Activated T-cell treated with anti-CD3 and anti-CD28 coated beads, Interleukin-2, amount 50 U/mL, for 48 hours (primary cell): ENCODE measurements around the gene CAMK2A.

ENCODE experiments used
- DNase-seq, 2 experiments: peaks; one replicate each; pipeline ENCODE4 v3.0.0-alpha.2; 2020

Gene CAMK2A

DNA sequence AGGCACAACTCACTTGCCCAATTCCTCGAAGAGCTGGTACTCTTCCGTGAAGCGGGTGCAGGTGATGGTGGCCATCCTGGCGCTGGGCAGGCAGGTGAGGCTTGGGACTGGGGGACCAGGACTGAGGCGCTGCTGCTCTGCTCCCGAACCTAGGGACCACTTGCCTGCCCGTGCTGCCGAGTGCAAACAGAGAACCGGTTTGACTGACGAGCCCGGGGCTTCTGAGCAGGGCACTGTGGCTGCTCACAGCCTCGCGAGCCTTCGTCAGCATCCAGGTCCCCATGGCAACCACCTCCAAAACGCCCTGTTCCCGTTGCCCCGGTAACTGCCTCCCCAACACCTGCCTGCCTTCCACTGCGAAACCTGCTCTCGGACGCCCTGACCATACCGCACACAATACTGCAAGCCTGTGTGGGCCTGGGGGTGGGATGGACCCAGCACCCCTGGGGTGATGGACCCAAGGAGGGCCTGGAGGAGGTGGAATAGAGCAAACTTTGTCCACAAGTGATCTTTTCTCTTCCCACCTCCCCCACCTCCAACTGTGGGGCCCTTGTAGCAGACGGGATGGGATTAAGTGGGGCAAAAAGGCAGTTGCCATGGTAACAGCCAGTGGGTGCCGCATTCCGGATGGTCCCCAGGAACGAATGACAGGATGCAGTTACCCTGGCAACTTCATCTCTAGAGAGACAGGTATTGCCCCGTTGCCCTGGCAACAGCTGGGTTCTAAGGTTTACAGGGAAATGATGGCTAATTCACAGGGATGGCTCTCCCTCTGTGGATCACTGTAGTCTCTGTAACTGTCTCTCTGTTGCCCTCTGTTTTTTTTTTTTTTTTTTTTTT lies at the start of gene CAMK2A:
CAMK2A (minus strand) TSS at position 223 of the 840 bp plus-strand sequence; CDS start at position 75, 148 bp downstream.
- no peak for DNase-seq

GRCh38 chr5:150339165-150339564 lies 49.6 kb upstream of the CAMK2A start:
- DNase-seq = no peak

DNA sequence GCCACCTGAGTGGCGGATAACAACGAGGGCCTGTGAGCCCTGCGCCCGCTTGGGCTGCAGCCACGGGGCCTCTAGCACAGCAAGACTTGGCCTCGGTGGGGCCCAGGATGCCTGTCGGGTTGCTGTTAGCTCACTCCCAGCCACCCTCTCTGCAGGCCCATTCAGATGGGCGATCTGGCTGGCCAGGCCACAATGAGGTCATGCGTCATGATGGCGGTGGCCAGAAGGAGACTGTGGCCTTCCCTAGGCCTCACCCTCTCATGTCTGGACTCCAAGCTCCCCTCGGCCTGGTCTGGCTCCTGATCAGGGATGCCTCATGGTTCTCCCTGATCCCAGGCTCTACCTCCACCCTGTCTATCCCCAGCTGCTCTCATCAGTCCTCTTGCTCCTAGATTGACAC lies 49.0 kb upstream of the CAMK2A start:
- no peak for DNase-seq

GRCh38 chr5:150335778-150336177 lies 46.2 kb upstream of the CAMK2A start:
- no peak for DNase-seq

DNA sequence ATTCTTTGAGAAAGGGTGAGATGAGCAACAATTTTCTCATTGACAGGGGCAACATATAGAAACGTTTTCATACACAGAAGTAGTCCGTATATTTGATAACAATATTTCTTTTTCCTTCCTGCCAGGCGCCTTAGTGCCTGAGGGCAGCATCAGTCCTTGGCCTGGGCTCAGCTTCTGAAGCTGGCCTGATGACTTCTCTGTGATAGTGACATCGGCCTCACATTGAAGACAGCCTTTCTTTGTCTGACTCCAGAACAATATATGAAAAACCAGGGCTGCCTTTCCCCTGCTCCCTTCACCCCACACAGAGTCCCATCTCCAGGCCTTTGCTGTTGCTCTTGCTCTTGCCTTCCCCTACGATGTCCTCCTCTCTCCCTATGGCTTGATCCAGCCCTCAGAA lies 43.8 kb upstream of the CAMK2A start:
- no peak for DNase-seq

GRCh38 chr5:150329881-150330876 lies 40.6 kb upstream of the CAMK2A start:
- no peak for DNase-seq

DNA sequence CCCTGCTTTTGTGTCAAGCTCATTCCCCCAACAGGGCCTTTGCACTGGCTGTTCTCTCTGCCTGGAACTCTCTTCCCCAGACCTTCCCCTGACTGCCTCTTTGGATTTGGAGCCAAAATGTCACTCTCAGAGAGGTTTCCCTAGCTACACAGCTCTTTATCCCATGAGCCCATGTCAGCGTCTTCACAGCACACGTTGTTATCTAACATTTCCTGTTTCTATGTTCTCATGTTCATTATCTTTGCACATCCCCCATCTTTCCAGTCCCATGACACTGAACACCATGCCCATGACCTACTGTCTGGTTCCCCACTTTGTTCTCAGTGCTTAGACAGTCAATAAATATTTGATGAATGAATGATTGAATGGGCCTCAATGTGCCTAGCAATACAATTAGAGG lies 39.5 kb upstream of the CAMK2A start:
- DNase-seq = no peak

DNA sequence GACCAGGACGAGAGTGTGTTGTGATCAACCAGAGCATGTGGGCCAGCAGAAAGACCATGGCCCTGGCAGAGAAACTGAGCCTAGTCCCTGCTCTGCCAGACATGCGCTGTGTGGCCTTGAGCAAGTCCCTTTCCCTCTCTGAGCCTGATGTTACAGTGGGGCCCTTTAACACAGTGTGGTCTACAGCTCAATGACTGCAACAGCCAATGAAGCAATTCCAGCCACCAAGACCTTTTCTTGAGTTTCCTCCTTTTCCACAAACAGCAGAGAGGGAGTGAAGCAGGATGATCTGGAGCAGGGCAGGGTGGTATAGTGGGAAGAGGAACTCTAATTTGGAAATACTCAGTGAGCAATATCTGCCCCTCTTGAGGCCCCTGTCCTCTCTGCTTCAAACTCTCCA lies 38.9 kb upstream of the CAMK2A start:
- DNase-seq = no peak

DNA sequence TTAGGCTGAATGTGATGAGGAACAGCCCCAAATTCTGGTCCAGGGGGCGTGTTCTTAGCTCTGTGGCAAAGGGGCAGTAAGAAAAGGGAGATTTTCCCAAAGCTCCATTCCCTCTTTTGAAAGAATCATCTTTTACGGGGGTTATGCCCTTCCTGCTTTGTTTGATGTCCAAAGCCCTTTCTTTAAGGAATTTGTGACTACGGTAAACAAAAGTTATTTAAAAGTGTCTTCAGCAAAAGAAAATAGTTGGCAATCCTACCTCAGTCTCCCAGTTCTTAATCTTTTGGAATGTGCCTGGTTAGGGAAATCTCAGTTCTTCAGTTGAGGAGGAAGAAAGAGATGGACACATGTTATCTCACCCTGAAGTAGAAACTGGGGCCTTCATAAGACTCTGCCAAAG lies 37.6 kb upstream of the CAMK2A start:
- DNase-seq = no peak

- DNase-seq = no peak
Measured at GRCh38 chr5:150326707-150327106, 37.1 kb upstream of the CAMK2A start.

DNA sequence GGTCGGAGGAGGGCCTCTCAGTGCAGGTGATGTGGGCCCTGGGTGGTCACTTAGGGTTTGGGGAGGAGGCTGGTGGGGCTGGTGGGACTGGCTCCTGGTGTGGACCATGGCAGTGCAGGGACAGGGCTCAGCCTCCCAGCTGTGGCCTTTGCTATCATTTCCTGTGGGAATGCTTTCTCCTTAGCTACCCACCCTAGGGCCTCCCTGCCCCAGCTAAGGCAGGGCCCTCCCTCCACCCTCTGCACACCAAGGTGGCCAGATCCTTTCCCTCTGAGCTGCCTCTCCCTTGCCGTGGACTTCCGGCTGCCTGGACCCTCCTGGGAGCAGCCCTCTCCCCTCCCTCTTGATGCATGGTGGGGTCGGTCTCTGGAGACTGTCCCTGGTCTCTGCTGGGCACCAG lies 35.9 kb upstream of the CAMK2A start:
- DNase-seq = no peak

DNA sequence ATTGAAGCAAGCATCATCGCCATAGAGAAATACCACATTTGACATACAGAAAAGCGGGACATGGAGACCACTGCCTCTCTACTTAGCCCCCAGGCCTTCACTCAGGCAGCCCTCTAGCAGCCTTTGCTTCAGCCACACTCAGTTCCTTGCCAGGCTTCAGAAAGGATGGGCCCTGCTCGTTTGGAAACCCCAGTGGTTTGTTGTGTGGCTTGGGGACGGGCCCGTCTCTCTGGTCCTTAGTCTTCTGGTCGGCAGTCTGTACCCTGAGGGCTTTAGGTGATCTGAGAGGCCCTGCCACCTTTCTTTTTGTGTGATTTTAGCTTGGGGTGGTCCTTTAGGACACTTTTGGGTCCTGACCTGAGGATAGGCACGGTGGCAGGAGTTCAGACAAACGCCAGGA lies 34.2 kb upstream of the CAMK2A start:
- DNase-seq = no peak

DNA sequence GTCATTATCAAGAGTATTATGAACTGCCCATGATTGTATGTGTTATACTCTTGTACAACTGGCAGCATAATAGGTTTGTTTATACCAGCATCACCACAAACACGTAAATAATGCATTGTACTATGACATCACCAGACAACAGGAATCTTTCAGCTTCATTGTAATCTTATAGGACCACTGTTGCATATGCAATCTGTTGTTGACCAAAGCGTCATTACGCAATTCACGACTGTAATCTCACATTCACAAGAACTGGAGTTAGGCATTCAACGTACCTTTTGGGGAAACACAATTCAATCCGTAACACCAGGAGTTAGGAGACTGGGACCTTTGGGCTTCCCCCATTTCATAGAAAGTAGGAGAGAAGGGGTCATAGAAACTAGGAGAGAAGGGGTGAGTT lies 33.5 kb upstream of the CAMK2A start:
- DNase-seq = no peak

DNA sequence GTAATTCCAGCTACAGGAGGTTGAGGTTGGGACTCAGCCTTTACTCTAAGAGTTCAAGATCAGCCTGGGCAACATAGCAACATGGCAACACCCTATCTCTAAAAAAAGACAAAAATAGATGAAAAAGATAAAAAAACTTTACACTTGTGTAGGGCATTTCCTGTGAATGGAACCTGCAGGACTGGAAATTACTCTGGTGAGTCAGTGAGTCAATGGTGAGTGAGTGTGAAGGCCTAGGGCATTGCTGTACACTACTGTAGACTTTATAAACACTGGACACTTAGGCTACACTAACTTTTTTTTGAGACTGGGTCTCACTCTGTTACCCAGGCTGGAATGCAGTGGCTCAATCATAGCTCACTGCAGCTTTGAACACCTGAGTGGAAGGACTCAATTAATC lies 32.6 kb upstream of the CAMK2A start:
- no peak for DNase-seq

DNA sequence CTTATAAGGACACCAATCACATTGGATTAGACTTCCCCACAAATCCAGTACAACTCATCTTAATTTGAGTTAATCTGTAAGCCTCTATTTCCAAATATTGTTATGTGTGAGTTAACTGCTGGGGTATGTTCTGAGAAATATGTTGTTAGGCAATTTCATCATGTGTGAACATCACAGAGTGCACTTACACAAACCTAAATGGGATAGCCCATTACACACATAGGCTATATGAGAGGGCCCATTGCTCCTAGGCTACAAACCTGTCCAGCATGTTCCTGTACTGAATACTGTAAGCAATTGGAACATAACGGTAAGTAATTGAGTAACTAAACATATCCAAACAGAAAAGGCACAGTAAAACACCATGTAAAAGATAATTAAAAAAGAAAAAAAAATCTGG lies 32.2 kb upstream of the CAMK2A start:
- DNase-seq = no peak

DNA sequence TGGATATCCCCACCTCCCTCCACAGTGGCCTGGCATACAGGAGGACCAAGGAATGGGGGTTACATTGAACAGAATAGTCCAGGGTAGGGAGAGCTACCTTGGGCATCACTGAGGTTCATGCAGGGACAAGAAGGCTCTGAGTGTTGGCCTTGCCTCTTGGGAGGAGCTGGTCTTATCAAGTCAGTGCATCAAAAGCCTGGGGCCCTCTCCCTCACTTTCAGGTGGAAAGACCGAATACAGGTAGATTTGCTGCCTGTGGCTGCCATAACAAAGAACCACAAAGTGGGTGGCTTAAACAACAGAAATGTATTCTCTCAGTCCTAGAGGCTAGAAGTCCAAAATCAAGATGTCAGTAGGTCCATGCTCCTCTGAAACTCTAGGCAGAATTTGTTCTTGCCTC lies 31.6 kb upstream of the CAMK2A start:
- DNase-seq = no peak

GRCh38 chr5:150320044-150320613 lies 30.6 kb upstream of the CAMK2A start:
- no peak for DNase-seq

DNA sequence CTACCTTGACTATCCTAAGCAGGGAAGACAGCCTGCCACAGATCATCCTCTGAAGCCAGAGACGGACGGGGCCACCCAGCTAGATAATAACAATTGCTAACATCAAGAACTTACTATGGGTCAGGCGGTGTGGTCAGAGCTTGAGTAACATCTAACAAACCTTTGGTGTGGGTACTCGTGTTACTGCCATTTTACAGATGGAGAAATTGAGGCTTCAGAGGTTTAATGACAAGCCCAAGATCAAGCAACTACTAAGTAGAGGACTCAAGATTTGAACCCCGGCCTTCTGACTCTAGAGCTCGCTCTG lies 29.9 kb upstream of the CAMK2A start:
- DNase-seq = no peak

DNA sequence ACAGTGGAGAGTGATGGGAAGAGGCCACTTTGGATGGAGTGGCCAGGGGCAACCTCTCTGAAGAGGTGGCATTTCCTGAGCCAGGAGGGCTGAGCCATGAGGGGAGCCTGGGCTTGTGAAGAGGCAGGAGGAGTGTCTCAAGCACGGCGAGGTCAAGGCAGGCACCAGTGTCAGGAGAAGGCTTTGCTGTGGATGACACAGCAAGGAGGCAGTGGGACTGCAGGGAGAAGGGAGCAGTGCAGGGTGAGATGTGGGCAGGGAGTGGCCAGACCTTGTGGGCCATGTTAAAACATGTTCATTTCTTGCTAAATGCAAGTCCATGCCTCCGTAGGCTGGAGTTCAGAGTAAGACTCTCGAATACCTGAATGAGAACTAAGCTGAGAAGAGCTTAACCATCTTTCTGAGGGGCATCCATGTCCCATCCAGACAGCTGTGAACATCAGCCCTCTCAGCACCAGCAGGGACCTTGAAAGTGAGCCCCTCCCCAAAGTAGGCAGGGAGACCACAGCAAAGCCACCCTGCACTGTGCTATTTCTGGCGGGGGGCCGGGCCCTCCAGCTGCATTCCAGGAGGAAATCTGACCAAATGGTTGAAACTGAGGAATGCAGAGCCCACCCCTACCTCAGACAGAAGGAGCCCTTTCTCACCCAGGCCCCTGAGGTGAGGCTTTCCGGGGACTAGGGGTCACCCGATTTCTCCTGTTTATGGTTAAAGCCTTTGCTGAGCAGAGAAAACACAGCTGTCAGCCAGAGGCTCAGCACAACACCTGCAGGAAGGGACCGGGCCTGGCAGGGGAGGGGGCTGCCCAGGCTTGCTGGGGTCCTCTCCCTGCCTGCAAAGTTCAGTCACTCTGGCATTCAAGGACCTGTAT lies 29.3 kb upstream of the CAMK2A start:
- DNase-seq = no peak

DNA sequence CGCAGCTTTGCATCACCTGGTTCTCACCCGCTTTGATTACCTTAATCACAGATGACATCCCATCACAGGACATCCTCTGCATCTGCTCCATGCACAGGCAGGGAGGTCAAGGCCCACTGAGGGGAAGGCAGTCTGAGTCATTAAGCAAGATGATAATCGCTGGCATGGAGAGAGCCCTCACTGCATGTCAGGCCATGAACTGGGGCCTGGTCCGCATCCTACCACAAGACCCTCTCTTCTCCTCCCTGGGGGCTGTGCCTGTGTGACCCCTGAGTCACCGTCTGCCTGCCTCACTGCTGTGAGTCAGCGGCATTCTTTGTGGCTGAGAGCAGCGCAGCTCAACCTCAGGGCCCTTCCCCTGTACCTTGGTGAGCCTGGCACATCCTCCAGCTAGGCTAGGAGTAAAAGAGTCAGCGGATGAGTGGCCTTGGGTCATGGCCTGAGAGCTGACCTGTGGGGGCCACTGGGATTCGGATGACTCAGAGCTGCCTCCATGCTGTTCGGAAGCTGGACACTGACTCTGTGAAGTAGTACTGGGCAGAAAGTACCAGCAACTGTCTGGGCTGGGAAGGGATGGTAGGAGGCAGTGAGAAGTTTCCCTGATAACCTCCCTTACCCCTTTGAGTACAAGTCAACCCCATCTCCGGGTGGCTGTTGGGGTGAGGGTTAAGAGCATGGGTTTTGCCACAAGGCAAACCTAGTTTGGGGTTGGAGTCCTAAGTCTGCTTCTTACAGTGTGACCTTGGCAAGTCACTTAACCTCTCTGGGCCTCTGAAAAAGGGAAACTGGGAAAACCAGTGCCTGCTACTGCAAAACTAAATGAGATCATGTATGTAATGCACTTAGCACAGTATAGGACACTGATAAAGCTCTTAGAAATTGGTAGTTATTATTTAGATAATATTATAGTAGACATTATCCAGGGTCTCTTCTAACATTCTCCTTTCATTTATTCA lies 27.8 kb upstream of the CAMK2A start:
- DNase-seq = peak; percentile 26 to 29

DNA sequence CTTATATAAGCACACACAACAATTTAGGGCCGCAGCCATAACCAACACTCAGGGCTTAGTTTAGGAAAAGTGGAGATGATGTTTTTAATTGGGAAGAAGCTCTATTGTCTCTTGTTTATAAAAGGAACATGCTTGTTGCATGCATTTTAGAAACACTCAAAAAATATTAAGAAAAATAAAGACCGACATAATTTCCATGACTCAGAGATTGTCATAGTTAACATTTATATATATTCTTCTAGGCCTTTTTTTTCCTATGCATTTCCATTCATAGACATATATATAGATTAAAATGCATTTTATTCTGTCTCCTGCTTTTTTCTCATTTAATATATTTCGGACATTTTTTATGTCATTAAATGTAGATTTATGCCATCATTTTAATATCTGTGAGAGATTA lies 26.7 kb upstream of the CAMK2A start:
- no peak for DNase-seq
